GM12874 (cell line): ENCODE measurements around the gene HOOK1.

Source experiments
- TF ChIP-seq, protein P1 (sequence below): IDR thresholded peaks from 2 replicates; pipeline ENCODE4 v1.5.1; 2011; ENCODE audit warnings: low read depth, mild to moderate bottlenecking, control low read depth, low read length, moderate library complexity; ENCODE audit not compliant: insufficient read depth

The HOOK1 gene

DNA sequence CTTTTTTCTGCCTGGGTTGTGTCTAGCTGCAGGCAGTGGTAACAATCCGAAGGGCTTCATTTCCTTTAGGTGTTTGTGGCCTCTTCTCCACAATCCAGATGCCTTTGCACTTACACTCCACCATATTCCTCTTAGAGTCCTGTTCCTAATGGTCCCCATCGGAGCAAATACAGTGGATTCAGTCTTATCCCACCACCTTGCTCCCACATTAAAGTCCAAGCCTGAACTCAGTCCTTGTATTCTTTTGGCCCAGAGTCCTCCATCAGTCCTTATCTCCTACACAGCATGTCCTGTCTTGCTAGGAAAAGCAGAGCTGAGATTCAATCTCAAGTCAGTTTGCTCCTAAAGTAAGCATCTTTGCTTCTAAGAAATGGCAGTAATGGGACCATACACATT lies 103.0 kb downstream of the HOOK1 start:
- TF ChIP-seq, protein P1, sequence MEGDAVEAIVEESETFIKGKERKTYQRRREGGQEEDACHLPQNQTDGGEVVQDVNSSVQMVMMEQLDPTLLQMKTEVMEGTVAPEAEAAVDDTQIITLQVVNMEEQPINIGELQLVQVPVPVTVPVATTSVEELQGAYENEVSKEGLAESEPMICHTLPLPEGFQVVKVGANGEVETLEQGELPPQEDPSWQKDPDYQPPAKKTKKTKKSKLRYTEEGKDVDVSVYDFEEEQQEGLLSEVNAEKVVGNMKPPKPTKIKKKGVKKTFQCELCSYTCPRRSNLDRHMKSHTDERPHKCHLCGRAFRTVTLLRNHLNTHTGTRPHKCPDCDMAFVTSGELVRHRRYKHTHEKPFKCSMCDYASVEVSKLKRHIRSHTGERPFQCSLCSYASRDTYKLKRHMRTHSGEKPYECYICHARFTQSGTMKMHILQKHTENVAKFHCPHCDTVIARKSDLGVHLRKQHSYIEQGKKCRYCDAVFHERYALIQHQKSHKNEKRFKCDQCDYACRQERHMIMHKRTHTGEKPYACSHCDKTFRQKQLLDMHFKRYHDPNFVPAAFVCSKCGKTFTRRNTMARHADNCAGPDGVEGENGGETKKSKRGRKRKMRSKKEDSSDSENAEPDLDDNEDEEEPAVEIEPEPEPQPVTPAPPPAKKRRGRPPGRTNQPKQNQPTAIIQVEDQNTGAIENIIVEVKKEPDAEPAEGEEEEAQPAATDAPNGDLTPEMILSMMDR, result no peak

GRCh38 chr1:59919746-59920145 lies 105.0 kb downstream of the HOOK1 start:
- TF ChIP-seq, protein P1, result no peak

DNA sequence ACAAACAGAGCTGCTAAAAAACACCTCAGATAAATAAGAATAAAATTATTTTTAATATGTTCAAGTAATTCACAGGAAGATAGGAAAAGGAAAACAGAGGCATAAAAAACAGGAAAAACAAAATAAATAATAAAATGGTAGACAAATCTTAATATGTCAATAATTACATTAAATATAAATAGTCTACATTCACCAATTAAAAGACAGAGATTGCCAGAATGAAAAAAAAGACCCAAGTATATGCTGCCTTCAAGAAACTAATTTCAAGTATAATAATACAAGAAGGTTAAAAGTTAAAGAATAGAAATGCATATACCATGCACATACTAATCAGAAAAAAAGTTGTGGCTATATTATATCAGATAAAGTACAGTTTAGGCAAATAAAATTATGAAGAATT lies 109.9 kb downstream of the HOOK1 start:
- TF ChIP-seq, protein P1, result no peak
